HG02678 (cell line): ENCODE data around the gene TMPRSS4.

Experiments used
- ATAC-seq: cut with Tn5 transposase; IDR thresholded peaks from one replicate; pipeline ENCODE4 v1.9.1; 2021; ENCODE audit warnings: mild to moderate bottlenecking, moderate library complexity; ENCODE audit not compliant: unreplicated experiment

Gene TMPRSS4

DNA sequence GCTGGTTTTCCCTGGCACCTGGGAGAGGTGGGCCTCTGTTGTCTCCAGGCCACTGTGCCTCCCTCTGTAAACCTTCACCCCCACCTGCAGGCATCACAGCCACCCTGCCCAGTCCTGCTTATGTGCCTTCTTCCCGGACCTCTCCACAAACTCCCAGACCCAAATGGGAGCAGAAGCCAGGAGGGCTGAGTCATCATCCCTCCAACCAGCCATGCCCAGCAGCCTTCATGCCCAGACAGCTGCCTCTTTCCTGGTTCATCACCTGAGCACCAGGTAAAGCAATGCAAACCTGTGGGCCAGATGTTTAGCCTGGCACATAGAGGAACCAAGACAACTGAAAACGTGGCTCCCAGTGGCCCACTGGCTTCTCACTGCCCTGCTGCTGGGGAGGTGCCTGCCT is 2.1 kb upstream of the TMPRSS4 start:
- no peak for ATAC-seq

DNA sequence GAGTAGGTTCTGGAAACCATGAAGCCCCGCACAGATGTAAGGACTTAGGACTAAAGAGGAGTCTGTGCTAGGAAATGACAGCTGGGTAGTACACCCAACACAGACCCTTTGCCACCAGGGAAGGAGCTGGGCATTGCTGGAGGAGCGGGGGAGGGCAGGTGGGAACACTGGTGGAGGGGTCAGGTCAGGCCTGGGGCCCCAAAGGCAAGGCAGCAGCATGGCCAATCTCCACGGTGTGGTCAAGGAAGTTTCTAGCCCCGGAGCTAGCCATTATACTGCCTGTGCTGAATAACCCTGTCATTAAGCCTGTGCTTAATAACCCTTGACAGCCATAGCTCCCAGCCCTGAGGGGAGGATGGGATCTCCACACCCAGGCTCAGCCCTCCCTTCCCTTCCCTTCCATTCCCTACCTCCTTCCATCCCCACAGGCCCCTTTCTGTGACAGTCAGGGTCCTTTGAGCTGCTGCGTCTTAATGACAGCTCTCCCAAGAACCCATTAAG is 2.1 kb downstream of the TMPRSS4 start:
- no peak for ATAC-seq

GRCh38 chr11:118079491-118079890 is 2.6 kb downstream of the TMPRSS4 start:
- no peak for ATAC-seq

GRCh38 chr11:118080296-118080695 is 3.4 kb downstream of the TMPRSS4 start:
- ATAC-seq, result no peak

- ATAC-seq, result no peak
These were observed 4.5 kb downstream of the TMPRSS4 start for GRCh38 chr11:118081241-118081958.

- ATAC-seq, result no peak
These were observed 6.1 kb downstream of the TMPRSS4 start for GRCh38 chr11:118082880-118083552.

DNA sequence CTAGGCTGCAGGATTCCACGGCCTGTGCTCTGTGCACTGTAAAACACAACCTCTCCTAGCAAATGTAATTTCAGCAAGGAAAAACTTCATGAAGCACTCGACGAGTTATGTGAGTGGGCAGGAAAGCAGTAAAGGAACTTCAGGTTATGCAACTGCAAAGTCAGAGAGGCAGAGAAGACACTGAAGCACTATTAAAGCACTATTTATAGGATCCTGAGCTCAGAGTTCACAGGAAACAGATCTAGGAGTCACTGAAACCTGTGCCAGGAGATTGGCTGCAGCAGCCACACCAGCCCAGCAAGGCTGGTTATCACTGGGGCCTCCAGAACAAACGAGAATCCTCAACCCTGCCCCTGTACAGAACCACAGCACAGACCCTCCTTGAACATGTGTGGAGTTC is 7.4 kb downstream of the TMPRSS4 start:
- no peak for ATAC-seq

GRCh38 chr11:118084656-118085055 is 7.8 kb downstream of the TMPRSS4 start:
- ATAC-seq, result no peak

DNA sequence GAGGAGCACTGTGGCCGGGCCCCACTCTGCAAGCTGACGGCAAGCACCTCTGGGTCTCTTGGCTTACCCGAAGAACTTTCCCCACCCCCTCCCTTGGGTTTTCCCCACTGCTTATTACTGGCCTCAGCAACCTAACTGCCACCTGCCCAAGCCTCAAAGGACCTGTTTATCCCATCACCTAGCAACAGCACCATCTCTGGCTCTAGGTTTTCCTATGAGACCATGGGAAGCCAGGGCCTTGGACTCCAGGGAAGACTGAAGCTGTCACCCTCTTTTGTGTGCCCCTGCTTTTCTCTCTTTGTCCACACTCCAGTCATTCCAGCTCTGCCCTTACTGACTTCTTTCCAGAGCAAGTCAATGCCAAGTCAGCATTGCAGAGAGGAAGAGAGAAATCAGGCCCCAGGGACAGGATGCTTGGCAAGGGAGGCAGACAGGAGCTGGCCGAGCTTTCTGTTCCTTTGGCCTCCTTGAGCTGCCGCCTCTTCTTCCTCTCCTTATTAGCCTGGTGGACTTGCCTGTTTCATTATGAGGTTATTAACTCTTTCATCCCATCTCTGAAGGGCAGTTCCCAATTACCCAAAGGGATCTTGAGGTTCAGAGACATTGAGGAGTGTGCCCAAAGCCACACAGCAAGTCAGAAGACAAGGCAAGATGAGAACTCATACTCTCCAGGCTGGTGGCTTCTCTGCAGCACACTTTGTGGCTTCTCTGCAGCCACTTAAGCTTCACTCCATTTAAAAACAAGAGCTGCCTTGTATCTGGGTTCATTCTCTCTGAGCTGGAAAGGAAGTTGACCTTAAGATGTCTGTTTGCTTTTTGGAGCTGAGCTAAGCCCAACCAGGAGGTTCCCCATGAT is 10.3 kb downstream of the TMPRSS4 start, which contains the start of gene SMIM35:
TSS of gene SMIM35 (minus strand) at position 51 of the 856 bp plus-strand sequence. CDS start 206 bp downstream, outside the sequence.
- ATAC-seq, result no peak

DNA sequence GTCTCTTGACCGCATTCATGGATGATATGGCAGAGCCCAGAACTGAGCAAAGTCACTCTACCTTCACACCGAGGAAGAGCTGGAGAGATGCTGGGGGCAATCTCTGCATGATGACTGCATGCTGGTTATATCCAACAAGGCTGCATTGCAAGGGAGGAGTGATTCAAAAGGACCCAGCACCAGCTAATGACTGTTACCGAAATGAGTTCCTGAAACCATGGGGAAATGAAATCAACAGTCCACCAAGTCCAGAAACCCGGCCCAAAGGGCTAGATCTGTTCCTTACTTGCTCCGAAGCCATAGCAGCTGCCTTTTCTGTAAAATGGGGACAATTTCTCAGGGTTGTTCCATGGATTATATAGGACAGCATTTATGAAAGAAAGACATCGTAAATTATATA is 11.1 kb downstream of the TMPRSS4 start:
- no peak for ATAC-seq

GRCh38 chr11:118088531-118088930 is 11.7 kb downstream of the TMPRSS4 start:
- no peak for ATAC-seq

GRCh38 chr11:118090545-118091162 is 13.8 kb downstream of the TMPRSS4 start:
- no peak for ATAC-seq

GRCh38 chr11:118091690-118092089 is 14.8 kb downstream of the TMPRSS4 start:
- no peak for ATAC-seq

GRCh38 chr11:118092907-118093571 is 16.2 kb downstream of the TMPRSS4 start:
- ATAC-seq, result no peak

DNA sequence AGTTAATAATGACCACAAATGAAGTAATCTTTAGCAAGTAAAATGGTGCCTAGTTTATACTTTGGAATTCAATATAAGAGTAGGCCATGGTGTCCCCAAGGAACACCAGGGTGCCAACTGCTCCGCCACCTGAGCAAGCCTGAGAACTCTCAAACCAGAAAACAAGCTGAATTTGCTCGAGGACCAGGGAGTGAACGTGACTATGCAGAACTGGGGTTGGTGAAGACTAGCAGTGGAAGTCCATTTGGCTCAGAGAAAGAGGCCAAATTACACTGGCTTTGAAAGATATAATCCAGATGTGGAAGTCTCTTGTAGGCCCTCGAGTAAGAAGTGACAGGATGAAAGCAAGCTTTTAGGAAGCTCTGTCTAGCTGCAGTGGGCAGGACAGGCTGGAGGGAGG is 18.6 kb downstream of the TMPRSS4 start:
- no peak for ATAC-seq

GRCh38 chr11:118095967-118096367 is 19.1 kb downstream of the TMPRSS4 start:
- ATAC-seq, result no peak

- ATAC-seq, result no peak
These were observed 22.3 kb downstream of the TMPRSS4 start for GRCh38 chr11:118098996-118099837.

DNA sequence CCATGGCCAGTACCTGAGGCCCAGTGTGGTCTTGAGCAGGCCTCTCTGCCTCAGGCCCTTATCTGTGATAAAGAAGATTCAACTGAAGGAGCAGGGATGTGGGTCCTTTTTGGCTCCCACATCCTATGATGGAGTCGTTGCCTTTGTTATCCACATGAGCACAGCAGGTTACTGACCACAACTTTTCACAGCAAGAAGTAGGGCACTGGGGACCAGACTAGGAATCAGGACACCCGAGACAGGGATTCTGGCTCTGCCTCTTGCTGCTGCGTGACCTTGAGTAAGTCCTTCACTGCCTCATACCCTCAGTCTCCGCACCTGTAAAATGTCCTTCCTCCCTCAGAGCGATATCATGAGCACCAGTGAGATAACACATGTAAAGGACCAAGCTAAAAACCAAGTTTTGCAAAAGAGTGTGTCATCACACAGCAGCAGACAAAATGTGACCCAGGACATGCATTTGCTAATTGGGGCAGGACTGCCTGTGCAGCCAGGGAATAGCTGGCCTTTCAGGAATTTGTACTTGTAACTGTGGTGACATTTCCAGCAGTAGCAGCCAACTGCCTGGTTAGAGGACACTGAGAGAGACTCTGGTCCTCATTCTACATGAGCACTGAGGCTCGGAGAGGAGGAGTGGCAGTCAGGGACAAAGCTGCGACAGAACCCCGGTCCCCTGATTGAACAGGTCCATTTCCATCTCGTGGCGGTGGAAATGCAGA is 23.1 kb downstream of the TMPRSS4 start:
- ATAC-seq, result no peak
